Lower leg skin (tissue), 3 donors: ENCODE data around the gene CYYR1.

Experiments used
- POLR2A ChIP-seq, 2 donors: fragments of 450-650 bp; IDR thresholded peaks; one replicate each; pipeline ENCODE4 v1.6.1; 2016 to 2017; ENCODE audit warnings: antibody characterized with exemption in 2 of 2, mild to moderate bottlenecking in 1 of 2, moderate library complexity in 1 of 2
- TF ChIP-seq, protein P1 (sequence below), 3 donors: fragments of 450-650 bp; IDR thresholded peaks; one replicate each; pipeline ENCODE4 v1.5.1; 2016; ENCODE audit warnings: antibody characterized with exemption in 3 of 3, mild to moderate bottlenecking in 3 of 3, moderate library complexity in 2 of 3

DNA sequence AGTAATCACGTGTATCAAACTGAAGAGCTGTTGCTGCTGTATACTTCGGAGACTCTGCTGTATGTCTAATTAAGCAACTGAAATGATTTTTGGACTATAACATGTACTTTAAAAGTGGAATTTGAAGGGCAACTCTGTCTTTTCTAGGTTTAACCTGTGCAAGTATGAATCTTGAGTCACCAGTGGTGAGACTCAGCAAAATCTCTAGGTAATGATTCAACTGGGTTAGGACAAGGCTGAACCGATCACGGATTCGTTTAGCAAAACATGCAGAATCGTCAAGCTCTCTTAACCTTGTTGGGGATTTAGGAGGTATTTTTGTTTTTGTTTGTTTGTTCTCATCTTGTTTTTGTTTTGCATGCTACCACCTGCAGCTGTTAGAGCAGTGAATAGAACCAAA lies 149.6 kb downstream of the CYYR1 start:
- TF ChIP-seq, protein P1, sequence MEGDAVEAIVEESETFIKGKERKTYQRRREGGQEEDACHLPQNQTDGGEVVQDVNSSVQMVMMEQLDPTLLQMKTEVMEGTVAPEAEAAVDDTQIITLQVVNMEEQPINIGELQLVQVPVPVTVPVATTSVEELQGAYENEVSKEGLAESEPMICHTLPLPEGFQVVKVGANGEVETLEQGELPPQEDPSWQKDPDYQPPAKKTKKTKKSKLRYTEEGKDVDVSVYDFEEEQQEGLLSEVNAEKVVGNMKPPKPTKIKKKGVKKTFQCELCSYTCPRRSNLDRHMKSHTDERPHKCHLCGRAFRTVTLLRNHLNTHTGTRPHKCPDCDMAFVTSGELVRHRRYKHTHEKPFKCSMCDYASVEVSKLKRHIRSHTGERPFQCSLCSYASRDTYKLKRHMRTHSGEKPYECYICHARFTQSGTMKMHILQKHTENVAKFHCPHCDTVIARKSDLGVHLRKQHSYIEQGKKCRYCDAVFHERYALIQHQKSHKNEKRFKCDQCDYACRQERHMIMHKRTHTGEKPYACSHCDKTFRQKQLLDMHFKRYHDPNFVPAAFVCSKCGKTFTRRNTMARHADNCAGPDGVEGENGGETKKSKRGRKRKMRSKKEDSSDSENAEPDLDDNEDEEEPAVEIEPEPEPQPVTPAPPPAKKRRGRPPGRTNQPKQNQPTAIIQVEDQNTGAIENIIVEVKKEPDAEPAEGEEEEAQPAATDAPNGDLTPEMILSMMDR (IDR thresholded peaks at IDR 0.05), result no peak
- TF ChIP-seq POLR2A (IDR thresholded peaks at IDR 0.05), result no peak
